NCI-H510A treated with DMSO at 0.1 percent for 48 hours (cell line): Measurements from ENCODE around the gene CST2.
"Not testable (repeated sequence)": the region's sequence is repeated elsewhere in the genome, so short reads cannot be mapped to it uniquely, and the experiment has no call there.

Experiments
- DNase-seq: peaks from one replicate; lab custom pipeline; 2025; lab: John Stamatoyannopoulos, UW

Gene CST2

DNA sequence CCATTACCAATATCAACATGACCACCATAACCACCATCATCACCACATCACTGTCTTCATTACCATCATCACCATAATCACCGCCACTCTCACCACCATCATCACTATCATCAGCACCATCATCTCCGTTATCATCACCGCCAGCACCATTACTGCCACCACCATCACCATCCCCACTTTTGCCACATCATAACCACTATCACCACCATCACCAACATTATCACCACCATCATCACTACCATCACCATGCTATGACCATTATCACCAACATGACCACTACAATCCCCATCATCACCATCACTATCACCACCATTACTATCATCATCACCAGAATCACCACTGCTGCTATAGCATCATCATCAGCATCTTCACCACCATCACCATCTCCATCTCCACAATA lies 25.7 kb downstream of the CST2 start:
- DNase-seq = no peak

DNA sequence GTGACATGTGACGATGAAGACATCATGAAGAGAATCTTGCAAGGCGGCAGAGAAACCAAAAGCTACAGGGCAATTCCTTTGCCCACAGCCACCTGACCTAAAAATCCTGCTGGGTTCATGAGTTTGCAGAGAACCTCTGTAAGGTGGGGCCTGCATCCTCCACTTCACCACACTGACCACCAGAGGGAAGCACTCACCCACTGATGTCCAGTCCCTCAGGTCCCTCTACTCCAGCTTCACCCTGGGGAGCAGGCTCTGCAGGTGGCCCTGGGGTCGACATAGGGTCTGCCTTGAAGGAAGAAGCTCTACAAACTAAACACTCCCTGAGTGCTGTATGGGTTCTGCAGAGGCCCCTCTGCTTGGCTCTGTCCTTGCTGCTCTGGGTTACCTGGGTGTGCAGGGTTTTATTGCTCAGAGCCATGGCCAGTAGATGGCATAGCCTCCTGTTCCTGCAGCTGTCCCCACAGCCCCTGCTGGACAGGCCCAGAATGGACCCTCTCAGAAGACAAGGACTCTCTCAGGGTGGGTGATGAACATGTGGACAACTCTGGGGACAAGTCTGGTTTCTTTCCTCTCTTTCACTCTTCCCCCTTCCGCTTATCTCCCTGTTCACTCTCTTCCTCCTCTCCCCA lies 27.2 kb downstream of the CST2 start:
- not testable (repeated sequence) for DNase-seq

DNA sequence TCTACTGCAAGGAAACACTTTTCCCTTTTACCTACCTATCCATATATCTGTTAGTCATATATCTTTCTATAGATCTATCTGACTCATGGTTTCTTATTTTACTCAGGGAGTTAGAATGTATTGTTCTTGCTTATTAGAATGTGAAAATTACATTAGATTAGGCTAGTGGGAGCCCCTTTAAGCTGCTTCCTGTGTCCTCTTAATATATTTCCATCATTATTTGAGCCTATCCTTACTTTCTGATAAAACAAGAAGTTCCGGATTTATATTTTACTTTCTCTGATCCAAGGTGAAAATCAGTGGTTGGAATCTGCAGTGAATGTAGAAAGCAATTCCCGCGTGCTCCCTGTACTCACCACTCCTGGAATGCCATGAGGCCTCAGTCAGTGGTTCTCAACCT lies 31.0 kb downstream of the CST2 start:
- no peak for DNase-seq

DNA sequence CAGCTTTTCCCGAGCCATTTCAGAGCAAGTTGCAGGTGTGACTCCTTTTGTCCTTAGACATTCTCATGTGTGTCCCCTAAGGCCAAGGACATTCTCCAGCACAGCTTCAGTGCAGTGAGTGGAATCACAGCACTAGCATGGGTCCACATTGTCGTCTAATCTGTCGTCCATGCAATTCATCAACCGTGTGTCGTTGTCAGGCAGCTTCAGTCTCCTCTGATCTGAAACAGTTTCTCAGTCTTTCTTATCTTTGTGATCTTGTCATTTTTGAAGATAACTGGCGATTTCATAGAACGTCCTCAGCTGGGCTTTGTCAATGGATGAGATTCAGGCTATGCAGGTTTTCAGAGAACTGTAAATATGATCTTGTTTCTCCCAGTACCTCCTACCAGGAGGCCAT lies 31.7 kb downstream of the CST2 start:
- DNase-seq = no peak

DNA sequence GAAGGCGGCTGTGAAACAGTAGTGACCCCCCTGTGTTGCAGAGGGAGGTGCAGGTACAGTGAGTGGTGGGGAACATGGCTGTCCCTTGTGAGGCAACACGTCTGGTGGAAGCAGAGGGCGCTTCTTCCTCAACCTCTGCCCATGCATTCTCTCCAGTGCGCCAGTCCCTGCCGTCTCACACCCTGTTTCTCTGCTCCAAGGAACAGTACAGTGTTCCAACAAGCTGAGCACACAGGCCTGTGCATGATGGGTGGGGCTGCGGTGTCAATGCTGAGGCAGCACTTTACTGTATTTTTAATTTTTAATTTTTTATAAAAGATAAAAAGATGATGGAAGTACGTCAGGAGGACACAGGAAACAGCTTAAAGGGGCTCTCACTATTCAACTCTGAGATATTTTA lies 32.5 kb downstream of the CST2 start:
- DNase-seq = no peak

DNA sequence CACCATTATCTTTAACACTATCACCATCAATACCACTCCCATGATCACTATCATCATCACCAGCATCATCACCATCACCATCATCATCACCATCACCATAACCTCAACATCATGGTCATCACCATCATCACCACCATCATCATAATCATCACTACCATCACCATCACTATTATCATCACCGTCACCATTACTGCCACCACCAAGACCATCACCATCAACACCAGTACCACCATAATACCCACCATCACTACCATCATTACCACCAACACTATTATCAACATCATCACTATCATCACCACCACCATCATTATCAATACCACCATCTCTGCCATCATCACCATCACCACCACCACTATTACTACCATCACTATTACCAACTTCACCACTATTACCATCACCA lies 43.1 kb downstream of the CST2 start:
- DNase-seq = no peak

DNA sequence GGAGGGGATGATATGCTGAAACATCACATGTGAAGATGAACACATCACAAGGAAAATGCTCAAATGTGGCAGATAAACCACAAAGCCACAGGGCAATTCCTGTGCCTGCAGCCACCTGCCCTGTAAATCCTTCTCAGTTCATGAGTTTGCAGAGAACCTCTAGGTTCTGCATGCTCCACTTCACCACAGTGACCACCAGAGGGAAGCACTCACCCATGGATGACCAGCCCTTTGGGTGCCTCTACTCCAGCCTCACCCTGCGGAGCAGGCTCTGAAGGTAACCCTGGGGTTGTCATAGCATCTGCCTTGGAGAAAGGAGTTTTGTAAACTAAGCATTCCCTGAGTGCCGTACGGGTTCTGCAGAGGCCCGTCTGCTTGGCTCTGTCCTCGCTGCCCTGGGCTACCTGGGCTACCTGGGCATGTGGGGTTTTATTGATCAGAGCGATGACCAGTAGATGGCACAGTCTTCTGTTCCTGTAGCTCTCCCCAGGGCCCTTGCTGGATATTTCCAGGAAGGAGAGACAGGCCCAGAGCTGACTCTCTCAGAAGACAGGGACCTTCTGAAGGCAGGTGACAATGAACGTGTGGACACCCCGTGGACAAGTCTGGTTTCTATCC lies 44.1 kb downstream of the CST2 start:
- DNase-seq = no peak

DNA sequence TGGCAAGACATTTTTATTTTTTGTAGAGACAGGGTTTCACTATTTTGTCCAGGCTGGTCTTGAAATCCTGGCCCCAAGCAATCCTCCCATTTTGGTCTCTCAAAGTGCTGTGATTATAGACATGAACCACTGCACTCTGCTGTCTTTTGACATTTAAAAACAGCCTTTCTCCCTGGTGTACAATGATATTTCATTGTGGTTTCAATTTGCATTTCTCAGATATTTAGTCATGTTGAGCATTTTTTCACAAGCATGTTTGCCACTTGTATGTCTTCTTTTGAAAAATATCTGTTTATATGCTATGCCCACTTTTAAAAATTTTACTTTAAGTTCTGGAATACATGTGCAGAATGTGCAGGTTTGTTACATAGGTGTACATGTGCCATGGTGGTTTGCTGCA lies 47.9 kb downstream of the CST2 start:
- not testable (repeated sequence) for DNase-seq

DNA sequence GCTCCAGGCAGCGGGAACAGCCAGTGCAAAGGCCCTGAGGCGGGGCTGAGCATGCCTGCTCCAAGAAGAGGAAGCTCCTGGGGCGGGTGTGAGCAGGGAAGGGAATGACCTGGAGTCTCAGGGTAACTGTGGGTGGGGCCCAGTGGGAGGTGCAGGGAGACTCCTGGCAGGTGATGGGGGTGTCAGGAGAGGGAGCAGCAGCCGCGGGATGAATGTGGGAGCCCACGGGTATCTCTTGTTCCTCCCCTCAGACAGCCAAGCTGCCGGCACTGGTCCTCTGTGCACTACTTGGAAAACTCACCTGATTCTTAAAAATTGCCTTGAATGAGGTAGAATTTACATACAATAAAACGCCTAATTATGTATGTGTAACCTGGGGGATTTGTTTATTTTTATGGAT lies 49.1 kb downstream of the CST2 start:
- not testable (repeated sequence) for DNase-seq

DNA sequence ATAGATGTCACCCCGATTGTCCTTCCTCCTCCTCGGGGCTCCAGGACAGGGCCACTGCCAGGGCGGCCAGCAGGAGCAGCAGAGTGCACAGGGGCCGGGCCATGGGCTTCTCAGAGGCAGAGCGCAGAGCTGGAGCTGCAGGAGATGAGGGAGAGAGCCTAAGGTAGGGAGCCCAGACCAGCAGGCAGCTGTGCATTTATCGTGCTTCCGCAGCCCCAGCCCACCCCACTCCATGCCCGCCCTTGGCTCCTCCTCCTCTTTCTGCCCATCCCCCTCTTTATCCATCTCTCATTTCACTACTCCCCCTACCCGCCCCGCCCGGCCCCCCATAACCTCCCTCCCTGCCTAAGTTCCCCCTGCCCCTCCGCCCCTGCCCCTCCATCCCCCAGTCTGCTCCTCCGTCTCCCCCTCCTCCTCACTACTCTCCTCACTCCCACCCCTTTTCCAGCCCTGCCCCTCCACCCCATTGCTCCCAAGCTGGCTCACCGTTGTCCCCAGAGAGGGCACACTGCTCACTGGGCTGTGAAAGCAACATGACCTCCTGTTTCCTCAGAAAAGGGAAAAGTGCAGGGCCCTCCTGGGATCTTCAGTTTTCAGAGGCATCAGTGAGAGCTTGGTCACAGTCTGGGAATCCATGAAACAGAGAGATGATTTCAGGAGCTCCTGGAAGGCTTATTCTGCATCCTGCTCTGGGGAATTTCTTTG lies 50.3 kb downstream of the CST2 start:
- DNase-seq = no peak

DNA sequence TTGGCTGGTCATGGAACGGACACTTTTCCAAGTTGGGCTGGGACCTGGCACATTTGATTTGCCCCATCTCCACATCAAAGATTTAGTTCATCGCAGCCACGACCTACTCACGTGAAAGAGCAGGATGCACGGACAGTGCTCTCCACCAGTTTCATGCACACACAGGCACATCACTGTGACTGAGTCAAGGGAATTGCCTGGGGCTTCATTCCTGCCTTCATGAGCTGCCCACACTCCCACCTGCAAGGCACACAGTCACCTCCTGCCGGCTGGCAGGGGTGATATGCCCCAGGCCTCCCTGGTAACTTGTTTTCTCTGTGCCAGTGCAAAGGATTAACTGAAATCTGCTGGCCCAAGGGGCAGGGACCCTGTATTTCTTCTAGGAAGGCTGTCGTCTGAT lies 52.4 kb downstream of the CST2 start:
- no peak for DNase-seq
